Measurements from ENCODE around the gene SLC15A1.

Gene SLC15A1

DNA sequence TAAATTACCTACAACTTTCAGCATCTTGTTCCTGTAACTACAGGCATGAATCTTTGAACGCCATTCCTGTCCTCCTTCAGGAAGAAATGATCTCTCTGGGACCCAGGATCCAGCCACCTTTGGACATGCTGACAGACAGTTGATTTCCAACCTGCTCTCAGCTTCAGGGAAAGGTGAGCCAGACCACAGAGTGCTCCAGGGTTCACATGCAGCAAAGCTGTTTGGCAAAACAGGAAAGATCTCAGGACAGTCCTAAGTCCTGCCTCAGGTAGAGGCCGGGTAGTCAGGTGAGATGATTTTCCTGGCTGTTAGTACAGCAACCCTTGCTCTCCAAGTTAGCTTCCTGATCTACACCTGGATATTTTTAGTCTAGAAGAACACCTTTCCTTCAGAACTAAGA is 9.1 kb downstream of the SLC15A1 start (continued):
- TF ChIP-seq, protein P1, sequence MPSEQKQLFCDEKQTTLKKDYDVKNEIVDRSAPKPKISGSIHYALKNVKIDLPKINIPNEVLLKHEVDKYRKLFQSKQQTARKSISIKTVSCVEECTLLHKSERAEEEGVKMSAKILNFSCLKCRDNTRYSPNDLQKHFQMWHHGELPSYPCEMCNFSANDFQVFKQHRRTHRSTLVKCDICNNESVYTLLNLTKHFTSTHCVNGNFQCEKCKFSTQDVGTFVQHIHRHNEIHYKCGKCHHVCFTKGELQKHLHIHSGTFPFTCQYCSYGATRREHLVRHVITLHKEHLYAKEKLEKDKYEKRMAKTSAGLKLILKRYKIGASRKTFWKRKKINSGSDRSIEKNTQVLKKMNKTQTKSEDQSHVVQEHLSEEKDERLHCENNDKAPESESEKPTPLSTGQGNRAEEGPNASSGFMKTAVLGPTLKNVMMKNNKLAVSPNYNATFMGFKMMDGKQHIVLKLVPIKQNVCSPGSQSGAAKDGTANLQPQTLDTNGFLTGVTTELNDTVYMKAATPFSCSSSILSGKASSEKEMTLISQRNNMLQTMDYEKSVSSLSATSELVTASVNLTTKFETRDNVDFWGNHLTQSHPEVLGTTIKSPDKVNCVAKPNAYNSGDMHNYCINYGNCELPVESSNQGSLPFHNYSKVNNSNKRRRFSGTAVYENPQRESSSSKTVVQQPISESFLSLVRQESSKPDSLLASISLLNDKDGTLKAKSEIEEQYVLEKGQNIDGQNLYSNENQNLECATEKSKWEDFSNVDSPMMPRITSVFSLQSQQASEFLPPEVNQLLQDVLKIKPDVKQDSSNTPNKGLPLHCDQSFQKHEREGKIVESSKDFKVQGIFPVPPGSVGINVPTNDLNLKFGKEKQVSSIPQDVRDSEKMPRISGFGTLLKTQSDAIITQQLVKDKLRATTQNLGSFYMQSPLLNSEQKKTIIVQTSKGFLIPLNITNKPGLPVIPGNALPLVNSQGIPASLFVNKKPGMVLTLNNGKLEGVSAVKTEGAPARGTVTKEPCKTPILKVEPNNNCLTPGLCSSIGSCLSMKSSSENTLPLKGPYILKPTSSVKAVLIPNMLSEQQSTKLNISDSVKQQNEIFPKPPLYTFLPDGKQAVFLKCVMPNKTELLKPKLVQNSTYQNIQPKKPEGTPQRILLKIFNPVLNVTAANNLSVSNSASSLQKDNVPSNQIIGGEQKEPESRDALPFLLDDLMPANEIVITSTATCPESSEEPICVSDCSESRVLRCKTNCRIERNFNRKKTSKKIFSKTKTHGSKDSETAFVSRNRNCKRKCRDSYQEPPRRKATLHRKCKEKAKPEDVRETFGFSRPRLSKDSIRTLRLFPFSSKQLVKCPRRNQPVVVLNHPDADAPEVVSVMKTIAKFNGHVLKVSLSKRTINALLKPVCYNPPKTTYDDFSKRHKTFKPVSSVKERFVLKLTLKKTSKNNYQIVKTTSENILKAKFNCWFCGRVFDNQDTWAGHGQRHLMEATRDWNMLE (tag by site-specific recombination; conservative IDR thresholded peaks at IDR 0.05; ENCODE audit: low read depth): no peak
- TF ChIP-seq IKZF3 (tag by site-specific recombination; IDR thresholded peaks at IDR 0.05): no peak
- no peak for TF ChIP-seq ZNF223 (tag by site-specific recombination; IDR thresholded peaks at IDR 0.05)
- TF ChIP-seq ZFP37 (tag by site-specific recombination; IDR thresholded peaks at IDR 0.05): no peak
- no peak for TF ChIP-seq ZNF792 (tag by site-specific recombination; IDR thresholded peaks at IDR 0.05)

DNA sequence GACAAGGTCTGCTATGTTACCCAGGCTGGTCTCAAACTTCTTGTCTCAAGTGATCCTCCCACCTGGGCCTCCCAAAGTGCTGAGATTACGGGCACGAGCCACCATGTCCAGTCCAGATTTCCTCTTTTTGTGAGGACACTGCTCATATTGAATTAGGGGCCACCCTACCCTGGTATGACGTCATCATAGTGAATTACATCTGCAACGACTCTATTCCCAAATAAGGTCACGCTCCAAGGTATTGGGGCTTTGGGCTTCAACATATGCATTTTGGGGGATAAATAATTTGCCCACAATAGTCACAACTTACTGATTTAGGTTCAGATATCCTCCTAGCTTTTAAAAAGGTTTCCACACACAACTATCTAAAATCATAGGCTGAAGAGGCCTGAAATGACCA is 9.5 kb downstream of the SLC15A1 start:
- TF ChIP-seq, protein P2, sequence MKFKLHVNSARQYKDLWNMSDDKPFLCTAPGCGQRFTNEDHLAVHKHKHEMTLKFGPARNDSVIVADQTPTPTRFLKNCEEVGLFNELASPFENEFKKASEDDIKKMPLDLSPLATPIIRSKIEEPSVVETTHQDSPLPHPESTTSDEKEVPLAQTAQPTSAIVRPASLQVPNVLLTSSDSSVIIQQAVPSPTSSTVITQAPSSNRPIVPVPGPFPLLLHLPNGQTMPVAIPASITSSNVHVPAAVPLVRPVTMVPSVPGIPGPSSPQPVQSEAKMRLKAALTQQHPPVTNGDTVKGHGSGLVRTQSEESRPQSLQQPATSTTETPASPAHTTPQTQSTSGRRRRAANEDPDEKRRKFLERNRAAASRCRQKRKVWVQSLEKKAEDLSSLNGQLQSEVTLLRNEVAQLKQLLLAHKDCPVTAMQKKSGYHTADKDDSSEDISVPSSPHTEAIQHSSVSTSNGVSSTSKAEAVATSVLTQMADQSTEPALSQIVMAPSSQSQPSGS (tag by site-specific recombination; IDR thresholded peaks at IDR 0.05; ENCODE audit: low read depth): peak; percentile 35; the same call in 1 of the 2 replicates
- no peak for TF ChIP-seq ZNF658 (tag by site-specific recombination; IDR thresholded peaks at IDR 0.05)
- Histone ChIP-seq H3K27ac (ENCODE audit: extremely low read depth, low read depth, low read length) (no peak overlapping the region), H3K36me3 (ENCODE audit: control insufficient read depth in 2 of 2, insufficient read depth in 1 of 2, low read length in 2 of 2) (no peaks in the 10 kb centered on the region), H3K4me1 (ENCODE audit: control insufficient read depth, insufficient read depth, low read length) (no peaks in the 10 kb centered on the region), H3K4me3 (ENCODE audit: low read depth, low read length) (no peak overlapping the region), H3K9me3 (ENCODE audit: control insufficient read depth, insufficient read depth, low read depth, low read length) (no peaks in the 10 kb centered on the region)
- ChIA-PET POLR2A (no interaction called here), CTCF (no interaction called here)

DNA sequence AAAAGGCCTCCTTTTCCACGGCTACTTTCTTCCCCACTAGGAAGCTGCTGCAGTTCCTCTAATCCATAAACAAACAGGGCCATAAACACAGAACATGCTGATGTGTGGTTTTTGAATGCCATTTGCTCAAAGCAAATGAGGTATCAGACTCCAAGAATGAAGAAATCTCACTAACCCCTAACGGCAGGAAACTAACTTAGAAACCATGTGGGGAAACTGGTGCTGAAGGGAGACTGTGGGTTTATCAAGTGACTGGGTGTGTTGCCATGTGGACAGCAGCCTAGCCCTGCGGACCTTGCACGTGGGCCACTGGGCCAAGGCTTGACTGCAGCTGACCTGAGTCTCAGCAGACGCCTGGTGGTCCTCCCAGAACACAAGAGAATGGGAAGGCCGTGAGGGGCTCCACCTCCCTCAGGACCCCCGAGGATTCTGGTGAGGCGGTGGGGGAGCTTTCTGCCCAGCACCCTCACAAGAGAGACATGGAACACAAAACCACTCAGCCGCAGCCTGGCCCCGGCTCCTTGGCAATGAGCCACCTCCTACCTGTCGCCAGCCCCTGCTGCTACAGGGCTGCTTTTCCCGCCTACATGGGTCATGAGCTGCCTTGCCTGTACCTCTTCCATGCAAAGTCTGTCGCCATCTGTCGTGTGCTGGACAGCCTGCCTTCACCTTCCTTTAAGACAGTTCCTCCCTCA is 10.6 kb downstream of the SLC15A1 start:
- Histone ChIP-seq H3K4me1 (ENCODE audit: control insufficient read depth, insufficient read depth, low read length) (no peaks in the 10 kb centered on the region), H3K36me3 (ENCODE audit: control insufficient read depth in 2 of 2, insufficient read depth in 1 of 2, low read length in 2 of 2) (no peaks in the 10 kb centered on the region), H3K9me3 (ENCODE audit: control insufficient read depth, insufficient read depth, low read depth, low read length) (no peaks in the 10 kb centered on the region), H3K27ac (ENCODE audit: extremely low read depth, low read depth, low read length) (no peak overlapping the region), H3K4me3 (ENCODE audit: low read depth, low read length) (no peak overlapping the region)
- CTCF ChIA-PET: no interaction called here
- POLR2A ChIA-PET: interaction anchor here (0.7 kb wide), 1 partner anchor 1221 kb away, joined by 9 read pairs; no protein-coding TSS in a partner anchor
- TF ChIP-seq ZNF623 (tag by site-specific recombination; IDR thresholded peaks at IDR 0.05) (no peak), SCRT2 (tag by site-specific recombination; IDR thresholded peaks at IDR 0.05) (peak; percentile 93), ZSCAN23 (tag by site-specific recombination; IDR thresholded peaks at IDR 0.05) (no peak), ZNF221 (tag by site-specific recombination; IDR thresholded peaks at IDR 0.05; ENCODE audit: borderline replicate concordance) (no peak), ZBTB1 (tag by site-specific recombination; IDR thresholded peaks at IDR 0.05) (no peak), ZNF274 (IDR thresholded peaks at IDR 0.05; ENCODE audit: low read length) (no peak), ZNF274 (tag by site-specific recombination; IDR thresholded peaks at IDR 0.05; ENCODE audit: borderline replicate concordance) (no peak), ZNF792 (tag by site-specific recombination; IDR thresholded peaks at IDR 0.05) (no peak), PRDM1 (tag by site-specific recombination; IDR thresholded peaks at IDR 0.05) (no peak), ZNF791 (tag by site-specific recombination; IDR thresholded peaks at IDR 0.05) (no peak), ZNF184 (tag by site-specific recombination; IDR thresholded peaks at IDR 0.05) (no peak)
- TF ChIP-seq, protein P3, sequence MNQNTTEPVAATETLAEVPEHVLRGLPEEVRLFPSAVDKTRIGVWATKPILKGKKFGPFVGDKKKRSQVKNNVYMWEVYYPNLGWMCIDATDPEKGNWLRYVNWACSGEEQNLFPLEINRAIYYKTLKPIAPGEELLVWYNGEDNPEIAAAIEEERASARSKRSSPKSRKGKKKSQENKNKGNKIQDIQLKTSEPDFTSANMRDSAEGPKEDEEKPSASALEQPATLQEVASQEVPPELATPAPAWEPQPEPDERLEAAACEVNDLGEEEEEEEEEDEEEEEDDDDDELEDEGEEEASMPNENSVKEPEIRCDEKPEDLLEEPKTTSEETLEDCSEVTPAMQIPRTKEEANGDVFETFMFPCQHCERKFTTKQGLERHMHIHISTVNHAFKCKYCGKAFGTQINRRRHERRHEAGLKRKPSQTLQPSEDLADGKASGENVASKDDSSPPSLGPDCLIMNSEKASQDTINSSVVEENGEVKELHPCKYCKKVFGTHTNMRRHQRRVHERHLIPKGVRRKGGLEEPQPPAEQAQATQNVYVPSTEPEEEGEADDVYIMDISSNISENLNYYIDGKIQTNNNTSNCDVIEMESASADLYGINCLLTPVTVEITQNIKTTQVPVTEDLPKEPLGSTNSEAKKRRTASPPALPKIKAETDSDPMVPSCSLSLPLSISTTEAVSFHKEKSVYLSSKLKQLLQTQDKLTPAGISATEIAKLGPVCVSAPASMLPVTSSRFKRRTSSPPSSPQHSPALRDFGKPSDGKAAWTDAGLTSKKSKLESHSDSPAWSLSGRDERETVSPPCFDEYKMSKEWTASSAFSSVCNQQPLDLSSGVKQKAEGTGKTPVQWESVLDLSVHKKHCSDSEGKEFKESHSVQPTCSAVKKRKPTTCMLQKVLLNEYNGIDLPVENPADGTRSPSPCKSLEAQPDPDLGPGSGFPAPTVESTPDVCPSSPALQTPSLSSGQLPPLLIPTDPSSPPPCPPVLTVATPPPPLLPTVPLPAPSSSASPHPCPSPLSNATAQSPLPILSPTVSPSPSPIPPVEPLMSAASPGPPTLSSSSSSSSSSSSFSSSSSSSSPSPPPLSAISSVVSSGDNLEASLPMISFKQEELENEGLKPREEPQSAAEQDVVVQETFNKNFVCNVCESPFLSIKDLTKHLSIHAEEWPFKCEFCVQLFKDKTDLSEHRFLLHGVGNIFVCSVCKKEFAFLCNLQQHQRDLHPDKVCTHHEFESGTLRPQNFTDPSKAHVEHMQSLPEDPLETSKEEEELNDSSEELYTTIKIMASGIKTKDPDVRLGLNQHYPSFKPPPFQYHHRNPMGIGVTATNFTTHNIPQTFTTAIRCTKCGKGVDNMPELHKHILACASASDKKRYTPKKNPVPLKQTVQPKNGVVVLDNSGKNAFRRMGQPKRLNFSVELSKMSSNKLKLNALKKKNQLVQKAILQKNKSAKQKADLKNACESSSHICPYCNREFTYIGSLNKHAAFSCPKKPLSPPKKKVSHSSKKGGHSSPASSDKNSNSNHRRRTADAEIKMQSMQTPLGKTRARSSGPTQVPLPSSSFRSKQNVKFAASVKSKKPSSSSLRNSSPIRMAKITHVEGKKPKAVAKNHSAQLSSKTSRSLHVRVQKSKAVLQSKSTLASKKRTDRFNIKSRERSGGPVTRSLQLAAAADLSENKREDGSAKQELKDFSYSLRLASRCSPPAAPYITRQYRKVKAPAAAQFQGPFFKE (tag by site-specific recombination; IDR thresholded peaks at IDR 0.05; ENCODE audit: borderline replicate concordance): no peak

Measured in HEK293 (cell line).